Lung (tissue), 12 donors: Measurements from ENCODE around the gene FLYWCH1. TPM values are rescaled to one million over a fixed set of nuclear protein-coding genes. Genes with fewer than 3 reads are reported as not detected.

ENCODE experiments used
- ATAC-seq: fragments of 200-7000 bp; cut with Tn5 transposase; one replicate; pipeline ENCODE4 v1.9.1; 2020; ENCODE audit warnings: moderate number of reproducible peaks; ENCODE audit not compliant: insufficient read depth, low FRiP score
- DNase-seq, 3 donors: peaks; one replicate each; pipeline ENCODE4 v3.0.0-alpha.2; 2013 to 2017
- H3K27ac ChIP-seq, 2 donors: one replicate each; pipeline ENCODE4 v1.5.1; 2013; ENCODE audit warnings: mild to moderate bottlenecking in 2 of 2, moderate library complexity in 2 of 2, control low read depth in 1 of 2, inconsistent platforms in 1 of 2, low read depth in 1 of 2, low read length in 1 of 2
- H3K27me3 ChIP-seq, 3 donors: one replicate each; pipeline ENCODE4 v1.5.1; 2013; ENCODE audit warnings: low read length in 2 of 3; ENCODE audit not compliant: control insufficient read depth in 3 of 3, insufficient read depth in 3 of 3
- H3K36me3 ChIP-seq, 4 donors: one replicate each; pipeline ENCODE4 v1.5.1; 2013; ENCODE audit warnings: low read length in 4 of 4, mild to moderate bottlenecking in 1 of 4, moderate library complexity in 1 of 4; ENCODE audit not compliant: control insufficient read depth in 4 of 4, insufficient read depth in 4 of 4
- H3K4me1 ChIP-seq, 5 donors: one replicate each; pipeline ENCODE4 v1.5.1; 2013; ENCODE audit warnings: low read length in 5 of 5, mild to moderate bottlenecking in 2 of 5, moderate library complexity in 1 of 5; ENCODE audit not compliant: control insufficient read depth in 5 of 5, insufficient read depth in 5 of 5
- H3K4me3 ChIP-seq: one replicate; pipeline ENCODE4 v1.5.1; 2013; ENCODE audit warnings: mild to moderate bottlenecking, control low read depth, moderate library complexity
- H3K9ac ChIP-seq, 2 donors: one replicate each; pipeline ENCODE4 v1.5.1; 2013; ENCODE audit warnings: low read length in 2 of 2, control low read depth in 1 of 2; ENCODE audit not compliant: insufficient read depth in 1 of 2
- H3K9me3 ChIP-seq, 4 donors: one replicate each; pipeline ENCODE4 v1.5.1; 2013; ENCODE audit warnings: low read length in 3 of 4, mild to moderate bottlenecking in 1 of 4, moderate library complexity in 1 of 4; ENCODE audit not compliant: control insufficient read depth in 4 of 4, insufficient read depth in 3 of 4
- CTCF ChIP-seq: IDR thresholded peaks from 2 replicates; pipeline ENCODE4 v1.5.1; 2012; ENCODE audit warnings: mild to moderate bottlenecking; ENCODE audit errors: control extremely low read depth, extremely low read depth
- WGBS, 2 donors: extraction: QIAGEN DNeasy Blood & Tissue Kit; methylation state at CpG; one replicate each; pipeline ENCODE4 v1.1.7; 2013; 5-methylcytosine and 5-hydroxymethylcytosine counted together
- polyA plus RNA-seq, 2 donors: library from polyadenylated mRNA; stranded (reverse); fragments of 200-250 nt; gene quantifications; one replicate each; pipeline ENCODE4 v1.2.1, GENCODE V29; 2013
- total RNA-seq, 2 donors: library from RNA; depleted of rRNA in 1 of 2; stranded (reverse); fragments of >200 nt in 1 of 2; gene quantifications; one replicate each; pipeline ENCODE4 v1.2.1, GENCODE V29; 2014 to 2021
- donor health status: control.
- donor health status: control.
- donor health status: Bipolar disorder and iron deficiency.
- donor health status: healthy.
- donor health status: DM: yes; HTN: yes; CAD: no.

FLYWCH1 gene
- total and polyA plus RNA-seq, 4 donors, result 13.3 to 34.3 (median 21.4) TPM

- H3K27ac ChIP-seq, result no peak overlapping the region
- H3K4me3 ChIP-seq, result no peak overlapping the region
- H3K27me3 ChIP-seq, result no peaks in the 10 kb centered on the region
- ATAC-seq, result no peak
- TF ChIP-seq CTCF, result no peak
- no peak for DNase-seq
- H3K36me3 ChIP-seq, result peaks cover 0 to 32% (median 2%) of the 10 kb centered on the region in 4 donors
- 93 to 95% methylated on average over 15 of the region's 15 CpGs for WGBS, 2 donors
- H3K9ac ChIP-seq, result no peak overlapping the region
- H3K9me3 ChIP-seq, result no peaks in the 10 kb centered on the region
- peaks cover 0 to 12% (median 3%) of the 10 kb centered on the region in 5 donors for H3K4me1 ChIP-seq
These were observed 11.1 kb upstream of the FLYWCH1 start for GRCh38 chr16:2900526-2901075.

GRCh38 chr16:2902337-2903130 is 9.2 kb upstream of the FLYWCH1 start:
- Histone ChIP-seq H3K9me3 (no peaks in the 10 kb centered on the region), H3K27ac (no peak overlapping the region), H3K27me3 (no peaks in the 10 kb centered on the region), H3K4me1 (peaks cover 0 to 12% (median 3%) of the 10 kb centered on the region in 5 donors), H3K4me3 (no peak overlapping the region), H3K36me3 (peaks cover 0 to 14% (median 0%) of the 10 kb centered on the region in 4 donors), H3K9ac (no peak overlapping the region)
- no peak for TF ChIP-seq CTCF
- DNase-seq (no peak), ATAC-seq (no peak)
- 92 to 95% methylated on average over 9 of the region's 9 CpGs for WGBS, 2 donors

GRCh38 chr16:2904100-2904921 is 7.4 kb upstream of the FLYWCH1 start:
- Histone ChIP-seq H3K4me1 (peaks cover 0 to 12% (median 3%) of the 10 kb centered on the region in 5 donors), H3K4me3 (peak overlapping the region; percentile 50), H3K9me3 (no peaks in the 10 kb centered on the region), H3K9ac (peak overlapping the region in 1 of 2 donors; percentile 67), H3K27ac (peak overlapping the region; percentile 93 to 97), H3K36me3 (peaks cover 0 to 4% (median 0%) of the 10 kb centered on the region in 4 donors), H3K27me3 (no peaks in the 10 kb centered on the region)
- peak; percentile 61 for ATAC-seq
- peak; percentile 85 to 90 (median 87) for DNase-seq
- WGBS, 2 donors, result 1 to 2% methylated on average over 62 of the region's 62 CpGs
- TF ChIP-seq CTCF, result peak; percentile 91
